Liver (tissue), 9 donors: ENCODE data around the gene CADM3. TPM values are rescaled to one million over a fixed set of nuclear protein-coding genes. Genes with fewer than 3 reads are reported as not detected.

Experiments
- DNase-seq: peaks from one replicate; pipeline ENCODE4 v3.0.0-alpha.2; 2017; ENCODE audit warnings: low spot score
- H3K27ac ChIP-seq, 2 donors: one replicate each; pipeline ENCODE4 v1.7.0; 2013; ENCODE audit warnings: inconsistent platforms in 2 of 2, low read length in 2 of 2, control low read depth in 1 of 2, low read depth in 1 of 2, mild to moderate bottlenecking in 1 of 2
- H3K27me3 ChIP-seq, 4 donors: one replicate each; pipeline versions ENCODE4 v1.6.1 to v1.7.0; 2013; ENCODE audit warnings: low read length in 3 of 4, inconsistent platforms in 1 of 4, mild to moderate bottlenecking in 1 of 4, moderate library complexity in 1 of 4; ENCODE audit not compliant: control insufficient read depth in 4 of 4, insufficient read depth in 4 of 4
- H3K36me3 ChIP-seq, 4 donors: one replicate each; pipeline versions ENCODE4 v1.6.1 to v1.7.0; 2013; ENCODE audit warnings: low read length in 3 of 4, mild to moderate bottlenecking in 3 of 4, low read depth in 1 of 4, moderate library complexity in 1 of 4; ENCODE audit not compliant: control insufficient read depth in 4 of 4, insufficient read depth in 3 of 4
- H3K4me1 ChIP-seq, 4 donors: one replicate each; pipeline versions ENCODE4 v1.6.1 to v1.7.0; 2013; ENCODE audit warnings: low read length in 3 of 4, mild to moderate bottlenecking in 3 of 4, moderate library complexity in 1 of 4; ENCODE audit not compliant: control insufficient read depth in 4 of 4, insufficient read depth in 4 of 4
- H3K4me3 ChIP-seq, 3 donors: one replicate each; pipeline versions ENCODE4 v1.6.1 to v1.7.0; 2013; ENCODE audit warnings: low read length in 3 of 3, control low read depth in 1 of 3, low read depth in 1 of 3, mild to moderate bottlenecking in 1 of 3
- H3K9ac ChIP-seq, 2 donors: one replicate each; pipeline ENCODE4 v1.7.0; 2013; ENCODE audit warnings: low read length in 2 of 2, mild to moderate bottlenecking in 2 of 2, moderate library complexity in 2 of 2, control low read depth in 1 of 2, low read depth in 1 of 2
- H3K9me3 ChIP-seq, 4 donors: one replicate each; pipeline versions ENCODE4 v1.6.1 to v1.7.0; 2013; ENCODE audit warnings: low read length in 3 of 4; ENCODE audit not compliant: control insufficient read depth in 4 of 4
- FOXA1 ChIP-seq: IDR thresholded peaks from 2 replicates; pipeline ENCODE4 v1.6.1; 2016; ENCODE audit warnings: antibody characterized with exemption
- FOXA2 ChIP-seq: IDR thresholded peaks from 2 replicates; pipeline ENCODE4 v1.6.1; 2016; ENCODE audit warnings: antibody characterized with exemption
- GABPA ChIP-seq, 2 donors: IDR thresholded peaks in 1 of 2; conservative IDR thresholded peaks in 1 of 2; 2 replicates each; pipeline ENCODE4 v1.6.1; 2016; ENCODE audit warnings: antibody characterized with exemption in 2 of 2, mild to moderate bottlenecking in 1 of 2, moderate library complexity in 1 of 2
- HNF4A ChIP-seq, 2 donors: conservative IDR thresholded peaks; 2 replicates each; pipeline ENCODE4 v1.6.1; 2016; ENCODE audit warnings: antibody characterized with exemption in 2 of 2, mild to moderate bottlenecking in 2 of 2
- HNF4G ChIP-seq: IDR thresholded peaks from 2 replicates; pipeline ENCODE4 v1.6.1; 2016; ENCODE audit warnings: antibody characterized with exemption
- JUND ChIP-seq, 2 donors: IDR thresholded peaks; 2 replicates each; pipeline ENCODE4 v1.6.1; 2016; ENCODE audit warnings: antibody characterized with exemption in 2 of 2
- NR2F2 ChIP-seq: IDR thresholded peaks from 2 replicates; pipeline ENCODE4 v1.6.1; 2016; ENCODE audit warnings: antibody characterized with exemption
- RAD21 ChIP-seq, 2 donors: IDR thresholded peaks; 2 replicates each; pipeline ENCODE4 v1.6.1; 2016; ENCODE audit warnings: antibody characterized with exemption in 2 of 2, mild to moderate bottlenecking in 2 of 2
- RXRA ChIP-seq, 2 donors: IDR thresholded peaks; 2 replicates each; pipeline ENCODE4 v1.6.1; 2017 to 2018; ENCODE audit warnings: antibody characterized with exemption in 2 of 2, mild to moderate bottlenecking in 1 of 2
- SP1 ChIP-seq: IDR thresholded peaks from 2 replicates; pipeline ENCODE4 v1.6.1; 2018; ENCODE audit warnings: antibody characterized with exemption, mild to moderate bottlenecking
- TAF1 ChIP-seq: conservative IDR thresholded peaks from 2 replicates; pipeline ENCODE4 v1.6.1; 2016; ENCODE audit warnings: antibody characterized with exemption, mild to moderate bottlenecking
- YY1 ChIP-seq: IDR thresholded peaks from 2 replicates; pipeline ENCODE4 v1.6.1; 2016; ENCODE audit warnings: antibody characterized with exemption, mild to moderate bottlenecking
- whole genome bisulfite sequencing: extraction: QIAGEN DNeasy Blood & Tissue Kit; methylation state at CpG from one replicate; pipeline ENCODE4 v1.1.7; 2013; 5-methylcytosine and 5-hydroxymethylcytosine counted together
- polyA plus RNA-seq, 2 donors: library from polyadenylated mRNA; stranded (reverse) in 1 of 2; unstranded in 1 of 2; fragments of 200-250 nt in 1 of 2; fragments of >200 nt in 1 of 2; fragmentation: Nextera tagmentation in 1 of 2; extraction: Ambion mirVana in 1 of 2; gene quantifications; one replicate each; pipeline versions ENCODE4 v1.2.1 to v1.2.3, GENCODE V29; 2013 to 2015
- total RNA-seq, 2 donors: library from RNA; depleted of rRNA; stranded (reverse); fragments of >200 nt; gene quantifications; one replicate each; pipeline ENCODE4 v1.2.3, GENCODE V29; 2014
- TF ChIP-seq, protein P1 (sequence below): IDR thresholded peaks from 2 replicates; pipeline ENCODE4 v1.6.1; 2016; ENCODE audit warnings: antibody characterized with exemption
- TF ChIP-seq, protein P2 (sequence below): fragments of 150-350 bp; IDR thresholded peaks from 2 replicates; pipeline ENCODE4 v1.5.1; 2017; ENCODE audit warnings: improper control_type of control experiment, low read depth, low read length; ENCODE audit not compliant: missing input control
- TF ChIP-seq, protein P3 (sequence below): IDR thresholded peaks from 2 replicates; pipeline ENCODE4 v1.6.1; 2016; ENCODE audit warnings: antibody characterized with exemption
- TF ChIP-seq, protein P4 (sequence below): IDR thresholded peaks from 2 replicates; pipeline ENCODE4 v1.6.1; 2016; ENCODE audit warnings: antibody characterized with exemption, mild to moderate bottlenecking
- donor health status: healthy.
- donor health status: healthy.
- donor health status: healthy.
- donor health status: healthy.
- donor health status: healthy.

CADM3 gene
- total and polyA plus RNA-seq, 4 donors, result 0.14 to 0.25 (median 0.16) TPM

DNA sequence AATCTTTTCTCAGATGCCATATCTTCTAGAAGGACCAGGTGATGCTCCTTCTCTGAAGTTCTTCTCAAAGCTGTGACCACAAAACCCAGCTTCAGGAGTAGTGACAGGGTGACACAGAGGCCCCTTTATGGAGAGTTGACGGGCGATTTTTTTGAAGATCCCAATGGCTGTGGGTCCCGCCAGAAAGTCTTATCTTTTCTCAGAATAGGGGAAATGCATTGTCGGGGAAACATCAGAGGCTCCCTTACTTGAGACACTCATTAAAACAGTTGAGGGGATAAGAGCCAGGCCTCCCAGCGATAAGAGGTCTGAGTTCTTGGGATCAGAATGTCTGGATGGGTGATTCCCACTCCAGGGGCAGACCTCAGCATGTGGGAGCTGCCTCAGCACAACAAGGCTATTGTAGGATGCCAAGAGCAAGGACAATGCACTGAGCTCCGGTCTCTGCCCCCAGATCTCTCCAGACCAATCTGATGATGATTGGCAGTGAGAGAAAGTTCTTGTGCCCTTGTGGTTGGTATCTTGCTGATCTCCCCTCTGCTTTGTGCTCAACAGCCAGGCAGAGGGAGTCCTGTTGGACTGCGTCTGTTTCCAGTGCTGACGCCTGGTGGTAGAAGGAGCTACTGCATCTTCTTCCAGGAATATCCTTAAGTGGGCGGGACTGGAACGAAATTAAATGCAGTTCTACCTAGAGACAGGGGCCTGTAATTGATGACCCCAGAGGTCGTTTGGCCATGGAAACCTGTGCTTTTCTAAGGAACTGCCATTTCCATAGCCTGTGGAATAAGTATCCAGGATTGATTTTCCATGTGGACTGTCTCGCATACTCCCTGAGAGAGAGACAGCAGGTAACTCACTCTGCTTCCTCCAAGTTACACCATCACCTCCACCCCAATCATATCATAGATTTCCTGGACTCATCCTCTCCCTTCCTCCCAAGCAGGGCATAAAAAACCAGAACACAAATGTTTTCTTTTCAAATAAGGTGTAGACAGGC, 26.4 kb downstream of the CADM3 start:
- Histone ChIP-seq H3K9ac (no peak overlapping the region), H3K9me3 (no peaks in the 10 kb centered on the region), H3K36me3 (no peaks in the 10 kb centered on the region), H3K27me3 (no peaks in the 10 kb centered on the region), H3K4me3 (no peak overlapping the region), H3K27ac (no peak overlapping the region), H3K4me1 (no peaks in the 10 kb centered on the region)
- no peak for TF ChIP-seq RXRA (IDR thresholded peaks at IDR 0.05)
- no peak for TF ChIP-seq FOXA1
- TF ChIP-seq, protein P1, sequence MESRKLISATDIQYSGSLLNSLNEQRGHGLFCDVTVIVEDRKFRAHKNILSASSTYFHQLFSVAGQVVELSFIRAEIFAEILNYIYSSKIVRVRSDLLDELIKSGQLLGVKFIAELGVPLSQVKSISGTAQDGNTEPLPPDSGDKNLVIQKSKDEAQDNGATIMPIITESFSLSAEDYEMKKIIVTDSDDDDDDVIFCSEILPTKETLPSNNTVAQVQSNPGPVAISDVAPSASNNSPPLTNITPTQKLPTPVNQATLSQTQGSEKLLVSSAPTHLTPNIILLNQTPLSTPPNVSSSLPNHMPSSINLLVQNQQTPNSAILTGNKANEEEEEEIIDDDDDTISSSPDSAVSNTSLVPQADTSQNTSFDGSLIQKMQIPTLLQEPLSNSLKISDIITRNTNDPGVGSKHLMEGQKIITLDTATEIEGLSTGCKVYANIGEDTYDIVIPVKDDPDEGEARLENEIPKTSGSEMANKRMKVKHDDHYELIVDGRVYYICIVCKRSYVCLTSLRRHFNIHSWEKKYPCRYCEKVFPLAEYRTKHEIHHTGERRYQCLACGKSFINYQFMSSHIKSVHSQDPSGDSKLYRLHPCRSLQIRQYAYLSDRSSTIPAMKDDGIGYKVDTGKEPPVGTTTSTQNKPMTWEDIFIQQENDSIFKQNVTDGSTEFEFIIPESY, result no peak
- TF ChIP-seq, protein P2, sequence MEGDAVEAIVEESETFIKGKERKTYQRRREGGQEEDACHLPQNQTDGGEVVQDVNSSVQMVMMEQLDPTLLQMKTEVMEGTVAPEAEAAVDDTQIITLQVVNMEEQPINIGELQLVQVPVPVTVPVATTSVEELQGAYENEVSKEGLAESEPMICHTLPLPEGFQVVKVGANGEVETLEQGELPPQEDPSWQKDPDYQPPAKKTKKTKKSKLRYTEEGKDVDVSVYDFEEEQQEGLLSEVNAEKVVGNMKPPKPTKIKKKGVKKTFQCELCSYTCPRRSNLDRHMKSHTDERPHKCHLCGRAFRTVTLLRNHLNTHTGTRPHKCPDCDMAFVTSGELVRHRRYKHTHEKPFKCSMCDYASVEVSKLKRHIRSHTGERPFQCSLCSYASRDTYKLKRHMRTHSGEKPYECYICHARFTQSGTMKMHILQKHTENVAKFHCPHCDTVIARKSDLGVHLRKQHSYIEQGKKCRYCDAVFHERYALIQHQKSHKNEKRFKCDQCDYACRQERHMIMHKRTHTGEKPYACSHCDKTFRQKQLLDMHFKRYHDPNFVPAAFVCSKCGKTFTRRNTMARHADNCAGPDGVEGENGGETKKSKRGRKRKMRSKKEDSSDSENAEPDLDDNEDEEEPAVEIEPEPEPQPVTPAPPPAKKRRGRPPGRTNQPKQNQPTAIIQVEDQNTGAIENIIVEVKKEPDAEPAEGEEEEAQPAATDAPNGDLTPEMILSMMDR, result peak; percentile 81
- no peak for TF ChIP-seq YY1
- TF ChIP-seq, protein P3, sequence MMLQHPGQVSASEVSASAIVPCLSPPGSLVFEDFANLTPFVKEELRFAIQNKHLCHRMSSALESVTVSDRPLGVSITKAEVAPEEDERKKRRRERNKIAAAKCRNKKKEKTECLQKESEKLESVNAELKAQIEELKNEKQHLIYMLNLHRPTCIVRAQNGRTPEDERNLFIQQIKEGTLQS, result no peak
- TF ChIP-seq HNF4G, result no peak
- peak; percentile 72 to 85 for TF ChIP-seq RAD21 (IDR thresholded peaks at IDR 0.05)
- TF ChIP-seq NR2F2, result no peak
- peak; percentile 86 for DNase-seq
- 44% methylated on average over 12 of the region's 12 CpGs for WGBS

DNA sequence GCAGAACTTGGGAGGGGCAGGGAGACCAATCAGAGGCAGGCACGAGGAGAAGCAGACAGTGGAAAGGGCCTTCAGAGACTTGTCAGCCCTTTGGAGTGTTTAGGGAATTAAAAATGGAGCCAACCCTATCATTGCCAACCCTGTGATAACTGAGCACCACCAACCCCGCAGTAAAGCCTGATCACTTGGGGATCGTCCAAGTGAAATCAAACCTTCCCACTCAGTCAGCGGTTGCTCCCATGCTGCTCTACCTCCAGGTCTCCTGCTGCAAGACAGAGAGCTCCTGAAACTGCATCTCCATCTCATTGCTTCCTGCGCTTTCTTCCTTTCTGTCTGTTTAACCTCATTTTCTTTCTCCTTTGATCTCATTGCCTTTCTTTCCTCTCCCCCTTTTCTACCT, 28.5 kb downstream of the CADM3 start:
- Histone ChIP-seq H3K36me3 (no peaks in the 10 kb centered on the region), H3K9ac (no peak overlapping the region), H3K9me3 (no peaks in the 10 kb centered on the region), H3K27me3 (no peaks in the 10 kb centered on the region), H3K27ac (no peak overlapping the region), H3K4me1 (no peaks in the 10 kb centered on the region), H3K4me3 (no peak overlapping the region)
- TF ChIP-seq, protein P3, result no peak
- TF ChIP-seq RXRA (IDR thresholded peaks at IDR 0.05), result no peak
- no peak for TF ChIP-seq HNF4A (conservative IDR thresholded peaks at IDR 0.05)
- no peak for TF ChIP-seq FOXA1
- no peak for TF ChIP-seq TAF1
- no peak for TF ChIP-seq SP1
- no peak for TF ChIP-seq HNF4G
- TF ChIP-seq NR2F2, result no peak
- WGBS, result 75% methylated on average over 5 of the region's 5 CpGs
- no peak for DNase-seq

DNA sequence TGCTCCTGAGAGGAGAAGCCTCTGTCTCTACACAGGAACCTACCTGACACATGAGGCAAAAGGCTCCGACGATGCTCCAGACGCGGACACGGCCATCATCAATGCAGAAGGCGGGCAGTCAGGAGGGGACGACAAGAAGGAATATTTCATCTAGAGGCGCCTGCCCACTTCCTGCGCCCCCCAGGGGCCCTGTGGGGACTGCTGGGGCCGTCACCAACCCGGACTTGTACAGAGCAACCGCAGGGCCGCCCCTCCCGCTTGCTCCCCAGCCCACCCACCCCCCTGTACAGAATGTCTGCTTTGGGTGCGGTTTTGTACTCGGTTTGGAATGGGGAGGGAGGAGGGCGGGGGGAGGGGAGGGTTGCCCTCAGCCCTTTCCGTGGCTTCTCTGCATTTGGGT, 29.4 kb downstream of the CADM3 start:
- 62% methylated on average over 18 of the region's 18 CpGs for WGBS
- H3K4me1 ChIP-seq, result no peaks in the 10 kb centered on the region
- H3K27ac ChIP-seq, result no peak overlapping the region
- no peak overlapping the region for H3K4me3 ChIP-seq
- no peak overlapping the region for H3K9ac ChIP-seq
- no peak for DNase-seq
- H3K9me3 ChIP-seq, result no peaks in the 10 kb centered on the region
- no peak for TF ChIP-seq JUND (IDR thresholded peaks at IDR 0.05)
- TF ChIP-seq, protein P4, sequence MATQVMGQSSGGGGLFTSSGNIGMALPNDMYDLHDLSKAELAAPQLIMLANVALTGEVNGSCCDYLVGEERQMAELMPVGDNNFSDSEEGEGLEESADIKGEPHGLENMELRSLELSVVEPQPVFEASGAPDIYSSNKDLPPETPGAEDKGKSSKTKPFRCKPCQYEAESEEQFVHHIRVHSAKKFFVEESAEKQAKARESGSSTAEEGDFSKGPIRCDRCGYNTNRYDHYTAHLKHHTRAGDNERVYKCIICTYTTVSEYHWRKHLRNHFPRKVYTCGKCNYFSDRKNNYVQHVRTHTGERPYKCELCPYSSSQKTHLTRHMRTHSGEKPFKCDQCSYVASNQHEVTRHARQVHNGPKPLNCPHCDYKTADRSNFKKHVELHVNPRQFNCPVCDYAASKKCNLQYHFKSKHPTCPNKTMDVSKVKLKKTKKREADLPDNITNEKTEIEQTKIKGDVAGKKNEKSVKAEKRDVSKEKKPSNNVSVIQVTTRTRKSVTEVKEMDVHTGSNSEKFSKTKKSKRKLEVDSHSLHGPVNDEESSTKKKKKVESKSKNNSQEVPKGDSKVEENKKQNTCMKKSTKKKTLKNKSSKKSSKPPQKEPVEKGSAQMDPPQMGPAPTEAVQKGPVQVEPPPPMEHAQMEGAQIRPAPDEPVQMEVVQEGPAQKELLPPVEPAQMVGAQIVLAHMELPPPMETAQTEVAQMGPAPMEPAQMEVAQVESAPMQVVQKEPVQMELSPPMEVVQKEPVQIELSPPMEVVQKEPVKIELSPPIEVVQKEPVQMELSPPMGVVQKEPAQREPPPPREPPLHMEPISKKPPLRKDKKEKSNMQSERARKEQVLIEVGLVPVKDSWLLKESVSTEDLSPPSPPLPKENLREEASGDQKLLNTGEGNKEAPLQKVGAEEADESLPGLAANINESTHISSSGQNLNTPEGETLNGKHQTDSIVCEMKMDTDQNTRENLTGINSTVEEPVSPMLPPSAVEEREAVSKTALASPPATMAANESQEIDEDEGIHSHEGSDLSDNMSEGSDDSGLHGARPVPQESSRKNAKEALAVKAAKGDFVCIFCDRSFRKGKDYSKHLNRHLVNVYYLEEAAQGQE, result no peak
- TF ChIP-seq SP1, result no peak
- TF ChIP-seq, protein P3, result no peak
- TF ChIP-seq HNF4A (conservative IDR thresholded peaks at IDR 0.05), result no peak
- TF ChIP-seq YY1, result no peak
- no peak for TF ChIP-seq FOXA2
- TF ChIP-seq RAD21 (IDR thresholded peaks at IDR 0.05), result no peak
- TF ChIP-seq RXRA (IDR thresholded peaks at IDR 0.05), result no peak
- TF ChIP-seq GABPA (IDR thresholded peaks at IDR 0.05 in 1 of 2, conservative IDR thresholded peaks at IDR 0.05 in 1 of 2), result no peak
- H3K27me3 ChIP-seq, result no peaks in the 10 kb centered on the region
- no peaks in the 10 kb centered on the region for H3K36me3 ChIP-seq
